ENCODE data around the gene LY6G6F. TPM values are rescaled to one million over a fixed set of nuclear protein-coding genes. Genes with fewer than 3 reads are reported as not detected.

The LY6G6F gene
- polyA plus RNA-seq, 3 donors = 0.51 TPM; not detected in 2

DNA sequence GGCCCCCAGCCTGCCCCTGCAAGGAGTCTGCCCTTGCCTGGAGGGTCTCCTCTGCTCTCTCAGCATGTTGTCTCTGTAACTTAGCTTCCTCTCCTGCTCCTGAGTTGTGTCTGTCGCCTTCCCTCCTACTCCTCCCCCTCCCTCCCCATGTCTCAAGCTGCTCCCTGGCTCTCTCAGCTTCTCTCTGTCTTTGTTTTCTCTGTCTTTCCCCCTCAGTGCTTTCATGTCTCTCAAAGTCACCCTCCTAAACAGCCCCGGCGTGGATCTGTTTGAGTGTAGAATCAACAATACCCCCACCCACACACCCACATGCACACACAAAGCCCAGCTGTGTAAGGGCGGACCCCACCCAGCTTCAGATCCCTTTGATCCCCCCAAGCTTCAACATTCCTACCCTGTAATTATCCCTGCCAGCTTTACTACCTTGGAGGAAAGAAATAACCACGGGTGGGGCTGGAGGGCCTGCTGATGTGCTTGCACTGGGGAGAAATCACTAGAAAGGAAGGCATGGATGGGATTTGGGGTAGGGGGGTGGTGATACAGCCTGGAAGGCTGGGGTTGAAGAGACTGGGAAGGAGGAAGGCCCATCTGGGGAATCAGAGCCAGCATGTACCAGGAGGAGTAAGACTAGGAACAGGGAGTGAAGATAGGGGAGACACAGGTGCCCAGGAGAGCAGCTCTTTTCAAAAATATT is 7.5 kb downstream of the LY6G6F start:
- H3K27me3 Mint-ChIP-seq (ENCODE audit: low read depth in 3 of 3) = peaks cover 1 to 9% (median 4%) of the 10 kb centered on the region in 3 donors
- H3K4me3 Mint-ChIP-seq = no peak overlapping the region
- WGBS (ENCODE audit: insufficient coverage) = 73% methylated on average over 4 of the region's 5 CpGs
- intact Hi-C loops (cut with micrococcal nuclease) = no loop called here
- no peaks in the 10 kb centered on the region for H3K27me3 ChIP-seq (ENCODE audit: control insufficient read depth in 2 of 2, insufficient read depth in 2 of 2, low read length in 2 of 2)
- no peak overlapping the region for H3K4me3 ChIP-seq (replicated peaks in 1 of 3; ENCODE audit: low read depth in 2 of 3, low read length in 3 of 3)
- peaks cover 21 to 27% of the 10 kb centered on the region in 2 donors for H3K4me1 ChIP-seq (ENCODE audit: control insufficient read depth in 1 of 2, insufficient read depth in 2 of 2, low read length in 2 of 2)
- no peak overlapping the region for H2AFZ ChIP-seq (ENCODE audit: insufficient read depth, low read depth, low read length, poor library complexity, severe bottlenecking)
- no peak for DNase-seq
- no peaks in the 10 kb centered on the region for H3K9me3 ChIP-seq (replicated peaks in 1 of 2; ENCODE audit: control insufficient read depth in 1 of 2, insufficient read depth in 1 of 2, low read length in 2 of 2)
- no peak overlapping the region for H3K27ac ChIP-seq (ENCODE audit: low read depth in 1 of 2, low read length in 2 of 2)
- H3K4me1 Mint-ChIP-seq = peaks cover 27% of the 10 kb centered on the region
- H3K36me3 ChIP-seq (replicated peaks in 1 of 2; ENCODE audit: control insufficient read depth in 1 of 2, insufficient read depth in 2 of 2, low read length in 2 of 2) = no peaks in the 10 kb centered on the region
- H3K9ac ChIP-seq (ENCODE audit: insufficient read depth, low read length, poor library complexity, severe bottlenecking) = no peak overlapping the region
- H4K20me1 ChIP-seq (ENCODE audit: insufficient read depth, low read length) = no peaks in the 10 kb centered on the region
- no peak overlapping the region for H3K4me2 ChIP-seq (replicated peaks; ENCODE audit: extremely low read depth, low read length, poor library complexity, severe bottlenecking)
- no peak overlapping the region for H3K27ac Mint-ChIP-seq
- H3K9me3 Mint-ChIP-seq = peaks cover 0 to 2% (median 0%) of the 10 kb centered on the region in 7 donors
- H3K36me3 Mint-ChIP-seq = no peaks in the 10 kb centered on the region
- TF ChIP-seq CTCF (IDR thresholded peaks at IDR 0.05) = no peak
- no peaks in the 10 kb centered on the region for H3K79me2 ChIP-seq (ENCODE audit: insufficient read depth, low read length)

DNA sequence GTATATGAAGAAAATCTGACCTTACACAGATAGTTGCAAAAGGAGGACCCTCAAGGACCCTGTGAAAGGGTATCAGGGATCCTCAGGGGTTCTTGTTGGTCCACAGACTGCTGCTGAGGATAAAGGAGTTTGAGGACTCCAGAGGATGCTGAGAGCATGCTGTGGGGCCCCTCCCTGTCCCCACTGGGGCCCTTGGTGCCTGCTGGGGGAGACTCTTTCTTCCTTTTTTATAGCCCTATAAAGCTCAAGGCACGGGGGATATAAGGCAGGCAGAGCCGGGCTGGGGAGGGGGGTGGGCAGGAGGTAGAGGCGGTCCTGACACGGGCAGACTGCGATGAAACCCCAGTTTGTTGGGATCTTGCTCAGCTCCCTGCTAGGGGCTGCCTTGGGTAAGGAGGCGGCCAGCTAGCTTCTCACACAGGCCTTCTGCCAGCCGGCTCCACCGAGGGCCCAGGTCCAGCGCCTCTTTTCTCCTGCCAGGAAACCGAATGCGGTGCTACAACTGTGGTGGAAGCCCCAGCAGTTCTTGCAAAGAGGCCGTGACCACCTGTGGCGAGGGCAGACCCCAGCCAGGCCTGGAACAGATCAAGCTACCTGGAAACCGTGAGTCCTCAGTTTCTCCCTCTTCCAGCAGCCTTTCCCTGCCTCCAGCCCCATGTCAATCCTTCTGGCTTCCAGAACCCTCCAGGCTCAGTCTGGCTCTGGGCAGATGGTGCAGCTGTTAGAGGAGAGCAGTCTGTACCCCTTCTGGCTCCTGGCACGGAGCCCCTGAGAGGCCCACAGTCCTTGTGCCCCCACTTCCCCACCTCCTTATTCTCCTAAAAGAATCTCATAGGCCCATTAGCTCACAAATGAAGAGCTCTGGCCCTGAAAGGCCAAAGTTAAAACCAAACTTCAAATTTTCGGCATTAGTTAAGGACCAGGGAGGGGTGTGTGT is 8.6 kb downstream of the LY6G6F start, which contains the start of gene LY6G6D:
Gene LY6G6D, plus strand, starts transcription at position 327 of the 937 bp plus-strand sequence. Its CDS starts 8 bp downstream, at position 335.
- Histone ChIP-seq H4K20me1 (ENCODE audit: insufficient read depth, low read length) (no peaks in the 10 kb centered on the region), H3K9me3 (replicated peaks in 1 of 2; ENCODE audit: control insufficient read depth in 1 of 2, insufficient read depth in 1 of 2, low read length in 2 of 2) (no peaks in the 10 kb centered on the region), H3K79me2 (ENCODE audit: insufficient read depth, low read length) (no peaks in the 10 kb centered on the region), H3K9ac (ENCODE audit: insufficient read depth, low read length, poor library complexity, severe bottlenecking) (no peak within 1 kb of the TSS), H3K27me3 (ENCODE audit: control insufficient read depth in 2 of 2, insufficient read depth in 2 of 2, low read length in 2 of 2) (no peaks in the 10 kb centered on the region), H3K36me3 (replicated peaks in 1 of 2; ENCODE audit: control insufficient read depth in 1 of 2, insufficient read depth in 2 of 2, low read length in 2 of 2) (no peaks in the 10 kb centered on the region), H2AFZ (ENCODE audit: insufficient read depth, low read depth, low read length, poor library complexity, severe bottlenecking) (no peak within 1 kb of the TSS), H3K27ac (ENCODE audit: low read depth in 1 of 2, low read length in 2 of 2) (no peak within 1 kb of the TSS), H3K4me2 (replicated peaks; ENCODE audit: extremely low read depth, low read length, poor library complexity, severe bottlenecking) (no peak within 1 kb of the TSS), H3K4me1 (ENCODE audit: control insufficient read depth in 1 of 2, insufficient read depth in 2 of 2, low read length in 2 of 2) (peaks cover 20 to 23% of the 10 kb centered on the region in 2 donors), H3K4me3 (replicated peaks in 1 of 3; ENCODE audit: low read depth in 2 of 3, low read length in 3 of 3) (no peak within 1 kb of the TSS)
- intact Hi-C loops (cut with micrococcal nuclease) = no loop called here
- H3K36me3 Mint-ChIP-seq = no peaks in the 10 kb centered on the region
- WGBS (ENCODE audit: insufficient coverage) = 87% methylated on average over 13 of the region's 16 CpGs
- H3K9me3 Mint-ChIP-seq = peaks cover 0 to 2% (median 0%) of the 10 kb centered on the region in 7 donors
- no peak for DNase-seq
- H3K4me1 Mint-ChIP-seq = peaks cover 24% of the 10 kb centered on the region
- TF ChIP-seq CTCF (IDR thresholded peaks at IDR 0.05) = no peak
- H3K27ac Mint-ChIP-seq = no peak within 1 kb of the TSS
- H3K27me3 Mint-ChIP-seq (ENCODE audit: low read depth in 3 of 3) = peaks cover 1 to 8% (median 4%) of the 10 kb centered on the region in 3 donors
- H3K4me3 Mint-ChIP-seq = no peak within 1 kb of the TSS
